Body of pancreas (tissue), 4 donors: ENCODE measurements around the gene PMM2. TPM values are rescaled to one million over a fixed set of nuclear protein-coding genes. Genes with fewer than 3 reads are reported as not detected.
"Not testable (repeated sequence)": the region's sequence is repeated elsewhere in the genome, so short reads cannot be mapped to it uniquely, and the experiment has no call there.

Experiments
- ATAC-seq: fragments of 150-250 bp; one replicate; pipeline ENCODE4 v1.9.1; 2016
- DNase-seq, 4 donors: peaks; one replicate each; pipeline ENCODE4 v3.0.0-alpha.2; 2019
- H3K27ac ChIP-seq, 4 donors: fragments of 200-600 bp; sonication (generic); 1 replicate in 3 of 4; 2 replicates in 1 of 4; pipeline versions ENCODE4 v1.5.1 to v1.6.1; 2016 to 2019; ENCODE audit warnings: mild to moderate bottlenecking in 1 of 4, mixed read lengths in 1 of 4, moderate library complexity in 1 of 4
- H3K27me3 ChIP-seq, 2 donors: fragments of 200-600 bp; sonication (generic); one replicate each; pipeline ENCODE4 v1.6.0; 2016; ENCODE audit warnings: mild to moderate bottlenecking in 1 of 2
- H3K36me3 ChIP-seq, 2 donors: fragments of 200-600 bp; sonication (generic); replicated peaks in 1 of 2; 2 replicates each; pipeline ENCODE4 v1.5.1; 2016; ENCODE audit warnings: low read depth in 2 of 2; ENCODE audit not compliant: insufficient read depth in 1 of 2
- H3K4me1 ChIP-seq: fragments of 200-600 bp; sonication (generic); one replicate; pipeline ENCODE4 v1.6.0; 2016
- H3K4me3 ChIP-seq, 2 donors: fragments of 200-600 bp; sonication (generic); 1 replicate in 1 of 2; 2 replicates in 1 of 2; pipeline ENCODE4 v1.5.1; 2016 to 2019
- H3K9me3 ChIP-seq, 3 donors: fragments of 200-600 bp; sonication (generic); 1 replicate in 2 of 3; 2 replicates in 1 of 3; pipeline ENCODE4 v1.5.1; 2016
- CTCF ChIP-seq, 7 experiments: fragments of 450-650 bp in 4 of 7; fragments of 200-600 bp in 3 of 7; sonication (generic) in 3 of 7; IDR thresholded peaks; one replicate each; pipeline ENCODE4 v1.5.1; 2016 to 2019; ENCODE audit warnings: antibody characterized with exemption in 7 of 7
- POLR2A ChIP-seq, 3 donors: fragments of 450-650 bp; IDR thresholded peaks; one replicate each; pipeline ENCODE4 v1.6.1; 2016; ENCODE audit warnings: antibody characterized with exemption in 3 of 3, mild to moderate bottlenecking in 2 of 3
- WGBS, 2 donors: methylation state at CpG; one replicate each; pipeline ENCODE4 v1.1.5; 2017; 5-methylcytosine and 5-hydroxymethylcytosine counted together
- intact Hi-C: fragments of 100-400 bp; cut with DNase I; formaldehyde crosslinking; loops from one replicate; pipeline ENCODE4 v1.15.1; 2023
- total RNA-seq, 2 donors: library from RNA; depleted of rRNA; stranded (reverse); fragments of >200 nt; gene quantifications; one replicate each; pipeline ENCODE4 v1.1.0, GENCODE V29; 2016

PMM2 gene
- total RNA-seq, 2 donors from 2014 or later = 34.8 to 127 TPM

DNA sequence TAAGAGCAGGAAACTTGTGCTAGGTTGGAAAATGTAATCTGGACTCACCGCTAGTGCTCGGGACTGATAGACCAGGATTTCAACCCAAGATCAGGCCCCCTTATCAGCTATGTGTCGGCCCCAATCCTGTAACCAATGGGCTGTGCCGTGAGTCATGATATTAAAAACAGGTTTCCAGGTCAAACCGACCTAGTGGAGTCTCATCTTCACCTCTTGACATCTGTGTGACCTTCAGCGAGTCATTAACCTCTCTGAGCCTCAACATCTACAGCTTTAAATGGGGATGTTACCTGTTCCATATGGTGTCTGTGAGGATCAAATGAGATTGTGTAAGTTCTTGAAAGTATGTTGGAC is 512 bp downstream of the PMM2 start:
- Histone ChIP-seq H3K9me3 (no peaks in the 10 kb centered on the region), H3K27me3 (no peaks in the 10 kb centered on the region), H3K27ac (peak overlapping the region; percentile 70 to 93 (median 88)), H3K4me1 (peaks cover 54% of the 10 kb centered on the region), H3K4me3 (peak overlapping the region; percentile 90 to 99), H3K36me3 (peaks cover 0 to 10% of the 10 kb centered on the region in 2 donors)
- 0 to 1% methylated on average over 6 of the region's 6 CpGs for WGBS, 2 donors
- TF ChIP-seq POLR2A (IDR thresholded peaks at IDR 0.05) (no peak), CTCF (IDR thresholded peaks at IDR 0.05) (peak in 1 of 7 experiments; percentile 1)
- ATAC-seq (peak; percentile 15), DNase-seq (peak in 2 of 4 donors; percentile 12 to 20)
- intact Hi-C loops = no loop called here

GRCh38 chr16:8798535-8799157 is 1.0 kb downstream of the PMM2 start:
- peak overlapping the region; percentile 90 to 99 for H3K4me3 ChIP-seq

DNA sequence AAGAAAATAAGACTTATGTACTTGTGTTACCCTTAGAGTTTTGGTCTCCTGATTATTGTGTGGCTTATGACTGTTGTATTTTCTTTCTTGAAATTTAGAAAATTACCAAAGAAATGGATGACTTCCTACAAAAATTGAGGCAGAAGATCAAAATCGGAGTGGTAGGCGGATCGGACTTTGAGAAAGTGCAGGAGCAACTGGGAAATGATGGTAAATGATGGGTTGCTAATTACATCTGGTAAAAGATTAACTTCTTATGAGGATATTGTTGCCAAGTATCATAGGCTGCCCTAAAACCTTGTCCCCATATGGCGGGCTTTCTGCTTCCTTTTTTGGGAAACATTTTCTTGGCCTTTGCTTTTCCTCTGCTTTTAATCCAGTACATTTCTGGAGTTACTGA is 4.1 kb downstream of the PMM2 start:
- Histone ChIP-seq H3K9me3 (no peaks in the 10 kb centered on the region), H3K4me1 (peaks cover 40% of the 10 kb centered on the region), H3K27me3 (no peaks in the 10 kb centered on the region), H3K4me3 (no peak overlapping the region), H3K27ac (no peak overlapping the region), H3K36me3 (peaks cover 0 to 29% of the 10 kb centered on the region in 2 donors)
- intact Hi-C loops = loop anchor here (10.0 kb wide), 1 partner anchor 53 kb away; no protein-coding TSS in a partner anchor
- ATAC-seq (no peak), DNase-seq (no peak)
- no peak for TF ChIP-seq CTCF (IDR thresholded peaks at IDR 0.05)
- no peak for TF ChIP-seq POLR2A (IDR thresholded peaks at IDR 0.05)
- 34 to 37% methylated on average over 4 of the region's 4 CpGs for WGBS, 2 donors

More at GRCh38 chr16:8798535-8799157, 1.0 kb downstream of the PMM2 start:
- DNase-seq = no peak
- TF ChIP-seq CTCF (IDR thresholded peaks at IDR 0.05) = no peak
- TF ChIP-seq POLR2A (IDR thresholded peaks at IDR 0.05) = no peak
- Histone ChIP-seq H3K36me3 (peaks cover 0 to 12% of the 10 kb centered on the region in 2 donors), H3K4me1 (peaks cover 54% of the 10 kb centered on the region), H3K27ac (peak overlapping the region; percentile 15 to 93 (median 88)), H3K9me3 (no peaks in the 10 kb centered on the region), H3K27me3 (no peaks in the 10 kb centered on the region)
- ATAC-seq = no peak
- intact Hi-C loops = no loop called here
- WGBS, 2 donors = 33 to 50% methylated on average over 7 of the region's 7 CpGs

DNA sequence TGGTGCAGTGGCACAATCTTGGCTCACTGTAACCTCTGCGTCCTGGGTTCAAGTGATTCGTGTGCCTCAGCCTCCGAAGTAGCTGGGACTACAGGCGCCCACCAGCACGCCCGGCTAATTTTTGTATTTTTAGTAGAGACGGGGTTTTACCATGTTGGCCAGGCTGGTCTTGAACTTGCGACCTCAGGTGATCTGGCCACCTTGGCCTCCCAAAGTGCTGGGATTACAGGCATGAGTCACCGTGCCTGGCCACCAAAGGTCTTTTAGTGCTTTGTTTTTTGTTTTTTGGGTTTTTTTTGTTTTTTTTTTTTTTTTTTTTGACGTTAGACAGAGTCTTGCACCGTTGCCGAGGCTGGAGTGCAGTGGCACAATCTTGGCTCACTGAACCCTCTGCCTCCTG is 6.1 kb downstream of the PMM2 start:
- H3K36me3 ChIP-seq = peaks cover 0 to 37% of the 10 kb centered on the region in 2 donors
- not testable (repeated sequence) for H3K27ac ChIP-seq, ATAC-seq, H3K27me3 ChIP-seq, H3K4me3 ChIP-seq, DNase-seq, H3K9me3 ChIP-seq
- intact Hi-C loops = loop anchor here (10.0 kb wide), 1 partner anchor 51 kb away; no protein-coding TSS in a partner anchor
- peaks cover 50% of the 10 kb centered on the region for H3K4me1 ChIP-seq
- WGBS, 2 donors = 88 to 93% methylated on average over 12 of the region's 12 CpGs

DNA sequence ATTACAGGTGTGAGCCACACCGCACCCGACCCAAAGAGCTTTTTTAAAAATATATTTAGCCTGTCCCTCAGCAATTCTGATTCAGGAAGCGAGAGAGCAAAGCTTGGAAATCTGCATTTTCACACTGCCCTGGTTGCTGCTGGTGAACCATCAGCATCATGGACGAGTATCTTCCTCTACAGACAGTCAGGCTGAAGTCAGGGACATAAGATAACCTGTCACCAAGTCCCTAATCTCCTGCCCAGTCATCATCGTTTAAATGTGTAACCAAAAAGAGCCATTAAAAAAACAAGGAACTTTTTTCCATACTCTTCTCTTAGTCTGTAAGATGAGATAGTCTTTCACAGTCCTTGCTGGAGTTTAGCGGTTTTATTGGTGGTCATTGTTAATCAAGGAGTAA is 6.7 kb downstream of the PMM2 start:
- Histone ChIP-seq H3K4me3 (no peak overlapping the region), H3K4me1 (peaks cover 46% of the 10 kb centered on the region), H3K36me3 (peaks cover 0 to 40% of the 10 kb centered on the region in 2 donors), H3K27ac (no peak overlapping the region), H3K27me3 (no peaks in the 10 kb centered on the region), H3K9me3 (no peaks in the 10 kb centered on the region)
- no peak for DNase-seq
- TF ChIP-seq POLR2A (IDR thresholded peaks at IDR 0.05) (no peak), CTCF (IDR thresholded peaks at IDR 0.05) (no peak)
- intact Hi-C loops = loop anchor here (10.0 kb wide), 1 partner anchor 50 kb away; no protein-coding TSS in a partner anchor
- 75 to 82% methylated on average over 6 of the region's 6 CpGs for WGBS, 2 donors
- no peak for ATAC-seq
